ENCODE data around the gene VSIG10L. TPM values are rescaled to one million over a fixed set of nuclear protein-coding genes. Genes with fewer than 3 reads are reported as not detected.
A peak's percentile ranks its signal among the peaks of the same experiment; 100 is the strongest.

Gene VSIG10L
- under 1 TPM; 0.22 to 0.26 TPM for total RNA-seq
- under 1 TPM in 1 of 2 donors, not detected in 1; 0.17 TPM for polyA plus RNA-seq

DNA sequence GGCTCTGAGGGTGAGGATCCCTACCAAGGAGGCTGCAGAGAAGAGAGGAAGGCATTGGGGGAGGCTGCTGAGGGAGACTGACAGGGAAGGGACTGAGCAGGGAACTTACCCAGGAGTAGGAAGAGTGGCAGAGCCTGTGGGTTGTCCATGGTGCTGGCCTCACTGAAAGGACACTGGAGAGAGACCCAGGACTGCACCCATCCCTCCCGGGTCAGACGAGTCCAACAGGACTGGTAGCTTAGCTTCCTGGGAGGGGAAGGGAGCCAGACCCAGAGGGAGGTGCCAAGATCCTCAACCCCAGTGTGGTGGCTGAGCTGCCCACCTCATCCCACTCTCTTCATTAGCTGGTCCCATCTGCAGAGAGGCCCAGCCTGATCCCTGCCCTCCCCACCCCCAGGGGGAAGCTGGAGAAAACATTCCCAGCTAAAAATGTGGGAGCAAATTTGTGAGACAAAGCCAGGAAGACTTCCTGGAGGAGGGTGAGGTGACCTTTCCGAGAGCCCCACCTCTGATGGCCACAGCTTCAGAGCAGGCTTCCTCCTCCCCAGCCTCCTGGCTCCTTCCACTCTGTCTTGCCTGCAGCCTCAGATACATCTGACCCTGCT lies at the start of gene VSIG10L:
Gene VSIG10L, minus strand, starts transcription at position 164 of the 605 bp plus-strand sequence. Its CDS starts 15 bp downstream, at position 149.
- no peak within 1 kb of the TSS for H3K27ac ChIP-seq (ENCODE audit: low read depth, low read length)
- no peaks in the 10 kb centered on the region for H3K9me3 Mint-ChIP-seq
- no peaks in the 10 kb centered on the region for H3K27me3 ChIP-seq (ENCODE audit: insufficient read depth, low read length)
- no peak within 1 kb of the TSS for H3K4me3 ChIP-seq (ENCODE audit: low read length in 2 of 2)
- peaks cover 8% of the 10 kb centered on the region for H3K36me3 ChIP-seq (ENCODE audit: insufficient read depth, low read length)
- H3K4me3 Mint-ChIP-seq, result peak within 1 kb of the TSS in 7 of 8 donors; percentile 67 to 84 (median 75)
- DNase-seq, result no peak
- peak within 1 kb of the TSS; percentile 23 to 89 (median 76) for H3K27ac Mint-ChIP-seq
- ChIA-PET POLR2A (ENCODE audit: partially characterized antibody) (interaction anchor here (1.5 to 2.0 kb wide), 2 partner anchors 24 to 26 kb away, joined by 4 to 8 read pairs; partner anchors contain the start of gene ETFB), CTCF (ENCODE audit: partially characterized antibody) (interaction anchor here (1.2 to 1.4 kb wide), 2 partner anchors 57 to 80 kb away, joined by 3 to 4 read pairs; no protein-coding TSS in a partner anchor)
- peaks cover 12 to 27% (median 19%) of the 10 kb centered on the region in 4 donors for H3K4me1 Mint-ChIP-seq
- no peaks in the 10 kb centered on the region for H3K27me3 Mint-ChIP-seq
- H3K4me1 ChIP-seq (ENCODE audit: insufficient read depth, low read length), result peaks cover 15% of the 10 kb centered on the region
- intact Hi-C loops (cut with micrococcal nuclease), result no loop called here
- H3K36me3 Mint-ChIP-seq, result peaks cover 13 to 16% of the 10 kb centered on the region in 2 donors
- no peaks in the 10 kb centered on the region for H3K9me3 ChIP-seq (ENCODE audit: control insufficient read depth in 1 of 2, low read length in 2 of 2)

DNA sequence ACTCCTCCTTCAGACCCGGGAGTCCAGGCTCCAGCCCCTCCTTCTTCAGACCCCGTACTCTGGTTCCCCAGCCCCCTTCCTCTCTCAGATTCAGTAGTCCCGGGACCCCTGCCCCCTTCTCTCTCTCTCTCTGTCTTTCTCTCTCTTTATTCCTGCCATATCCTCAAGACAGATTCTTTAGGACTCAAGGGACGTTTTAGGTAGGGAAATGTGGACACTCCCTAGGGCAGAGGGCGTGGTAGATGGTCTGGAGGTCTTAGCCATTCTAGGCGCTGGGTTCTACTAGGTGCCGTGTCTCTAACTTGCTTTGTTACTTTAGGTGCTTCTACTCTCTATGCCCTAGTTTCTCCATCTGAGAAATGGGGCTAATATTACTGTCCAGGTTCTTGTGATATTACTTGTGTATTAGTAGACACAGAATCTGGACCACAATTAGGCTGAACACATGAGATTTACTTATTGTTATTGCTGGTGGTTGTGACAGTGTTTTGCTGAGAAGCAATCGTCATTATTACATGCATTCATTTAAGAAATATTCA lies 49.2 kb upstream of the VSIG10L start:
- POLR2A ChIA-PET (ENCODE audit: partially characterized antibody), result interaction anchor here (1.5 kb wide), 1 partner anchor 23 kb away, joined by 4 read pairs; no protein-coding TSS in a partner anchor
- Histone ChIP-seq H3K36me3 (ENCODE audit: insufficient read depth, low read length) (no peaks in the 10 kb centered on the region), H3K9me3 (ENCODE audit: control insufficient read depth in 1 of 2, low read length in 2 of 2) (no peaks in the 10 kb centered on the region), H3K27me3 (ENCODE audit: insufficient read depth, low read length) (no peaks in the 10 kb centered on the region), H3K4me1 (ENCODE audit: insufficient read depth, low read length) (peaks cover 13% of the 10 kb centered on the region), H3K4me3 (ENCODE audit: low read length in 2 of 2) (no peak overlapping the region), H3K27ac (ENCODE audit: low read depth, low read length) (no peak overlapping the region)
- intact Hi-C loops (cut with micrococcal nuclease), result no loop called here
- Mint-ChIP-seq H3K4me3 (peak overlapping the region in 1 of 8 donors; percentile 12), H3K9me3 (peaks cover 0 to 1% (median 0%) of the 10 kb centered on the region in 8 donors), H3K4me1 (peaks cover 11 to 30% (median 19%) of the 10 kb centered on the region in 4 donors), H3K36me3 (no peaks in the 10 kb centered on the region), H3K27me3 (no peaks in the 10 kb centered on the region), H3K27ac (peak overlapping the region in 2 of 7 donors; percentile 41 to 65)
- no peak for DNase-seq
- CTCF ChIA-PET (ENCODE audit: partially characterized antibody), result no interaction called here

GRCh38 chr19:51389143-51389542 lies 47.2 kb upstream of the VSIG10L start:
- Histone ChIP-seq H3K36me3 (ENCODE audit: insufficient read depth, low read length) (no peaks in the 10 kb centered on the region), H3K4me1 (ENCODE audit: insufficient read depth, low read length) (peaks cover 6% of the 10 kb centered on the region), H3K9me3 (ENCODE audit: control insufficient read depth in 1 of 2, low read length in 2 of 2) (no peaks in the 10 kb centered on the region), H3K27ac (ENCODE audit: low read depth, low read length) (no peak overlapping the region), H3K4me3 (ENCODE audit: low read length in 2 of 2) (no peak overlapping the region), H3K27me3 (ENCODE audit: insufficient read depth, low read length) (no peaks in the 10 kb centered on the region)
- H3K9me3 Mint-ChIP-seq, result peaks cover 0 to 1% (median 0%) of the 10 kb centered on the region in 8 donors
- H3K4me1 Mint-ChIP-seq, result peaks cover 7 to 12% (median 10%) of the 10 kb centered on the region in 4 donors
- no peaks in the 10 kb centered on the region for H3K36me3 Mint-ChIP-seq
- H3K4me3 Mint-ChIP-seq, result no peak overlapping the region
- intact Hi-C loops (cut with micrococcal nuclease), result no loop called here
- no peak overlapping the region for H3K27ac Mint-ChIP-seq
- no peaks in the 10 kb centered on the region for H3K27me3 Mint-ChIP-seq
- ChIA-PET CTCF (ENCODE audit: partially characterized antibody) (interaction anchor here (1.1 kb wide), 1 partner anchor 18 kb away, joined by 3 read pairs; no protein-coding TSS in a partner anchor), POLR2A (ENCODE audit: partially characterized antibody) (interaction anchor here (0.5 kb wide), 1 partner anchor 161 kb away, joined by 3 read pairs; no protein-coding TSS in a partner anchor)
- no peak for DNase-seq

DNA sequence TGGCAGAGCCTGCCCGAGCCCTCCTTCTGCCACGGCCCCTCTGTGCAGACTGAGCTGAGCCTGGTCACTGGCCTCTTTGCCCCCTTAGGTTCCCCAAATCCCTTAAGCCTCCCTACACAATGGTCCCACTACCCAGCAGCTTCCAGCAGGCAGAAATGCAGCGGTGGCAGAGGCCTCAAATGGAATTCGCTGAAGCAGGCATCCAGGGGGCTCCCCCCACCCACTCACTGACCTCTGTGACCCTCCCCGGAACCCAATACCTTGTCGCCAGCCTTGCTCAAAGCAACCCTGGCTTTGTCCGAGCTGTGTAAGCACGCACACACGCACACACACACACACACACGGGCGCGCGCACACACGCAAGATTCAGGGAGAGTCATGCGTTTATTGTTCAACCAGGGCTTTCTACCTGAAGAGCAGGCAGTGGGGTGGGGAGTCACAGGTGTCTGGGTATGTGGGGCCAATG lies 46.0 kb upstream of the VSIG10L start, which contains the start of gene LIM2:
Gene LIM2, minus strand, starts transcription at position 51 of the 466 bp plus-strand sequence. CDS start 531 bp downstream, outside the sequence.
- no peak for DNase-seq
- no peaks in the 10 kb centered on the region for H3K27me3 ChIP-seq (ENCODE audit: insufficient read depth, low read length)
- Mint-ChIP-seq H3K4me1 (peaks cover 3 to 7% (median 5%) of the 10 kb centered on the region in 4 donors), H3K27ac (peak within 1 kb of the TSS in 3 of 7 donors; percentile 36 to 42 (median 36)), H3K27me3 (no peaks in the 10 kb centered on the region), H3K4me3 (peak within 1 kb of the TSS in 2 of 8 donors; percentile 4 to 39), H3K9me3 (peaks cover 0 to 1% (median 0%) of the 10 kb centered on the region in 8 donors), H3K36me3 (no peaks in the 10 kb centered on the region)
- ChIA-PET CTCF (ENCODE audit: partially characterized antibody) (interaction anchor here (0.9 to 1.6 kb wide), 3 partner anchors 10 to 33 kb away, joined by 3 to 4 read pairs (median 3); no protein-coding TSS in a partner anchor), POLR2A (ENCODE audit: partially characterized antibody) (no interaction called here)
- intact Hi-C loops (cut with micrococcal nuclease), result no loop called here
- H3K36me3 ChIP-seq (ENCODE audit: insufficient read depth, low read length), result no peaks in the 10 kb centered on the region
- no peak within 1 kb of the TSS for H3K27ac ChIP-seq (ENCODE audit: low read depth, low read length)
- H3K4me3 ChIP-seq (ENCODE audit: low read length in 2 of 2), result no peak within 1 kb of the TSS
- no peaks in the 10 kb centered on the region for H3K4me1 ChIP-seq (ENCODE audit: insufficient read depth, low read length)
- H3K9me3 ChIP-seq (ENCODE audit: control insufficient read depth in 1 of 2, low read length in 2 of 2), result no peaks in the 10 kb centered on the region

DNA sequence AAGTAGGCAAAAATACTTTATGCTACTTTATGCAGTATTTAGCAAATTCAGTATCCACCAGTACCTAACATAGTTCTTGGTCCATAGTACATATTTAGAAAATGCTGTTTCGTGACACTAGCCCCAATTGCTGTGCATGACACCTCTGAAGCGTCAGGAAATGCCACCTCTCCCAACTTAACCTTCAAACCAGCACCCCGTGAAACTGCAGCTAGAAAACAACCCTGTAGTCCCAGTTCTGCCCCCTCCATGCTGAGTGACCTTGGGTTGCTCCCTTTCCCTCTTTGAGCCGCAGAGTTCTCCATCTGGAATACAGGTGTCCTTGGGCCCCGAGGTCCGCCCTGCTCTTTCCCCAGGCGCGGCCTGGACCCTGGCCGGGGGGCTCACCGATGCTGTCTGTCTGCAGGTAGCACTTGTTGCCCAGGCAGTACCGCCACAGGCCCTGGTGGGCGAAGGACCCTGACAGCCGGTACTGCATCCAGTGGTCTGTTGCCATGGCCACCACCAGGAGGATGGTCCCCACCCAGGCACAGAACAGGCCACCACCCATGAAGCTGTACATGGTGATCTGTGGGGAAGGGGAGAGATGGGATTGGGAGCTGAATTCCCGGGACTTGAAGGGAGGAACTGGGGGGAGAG lies 45.1 kb upstream of the VSIG10L start:
- no peak for DNase-seq
- intact Hi-C loops (cut with micrococcal nuclease), result no loop called here
- CTCF ChIA-PET (ENCODE audit: partially characterized antibody), result interaction anchor here (1.6 kb wide), 1 partner anchor 11 kb away, joined by 4 read pairs; no protein-coding TSS in a partner anchor

DNA sequence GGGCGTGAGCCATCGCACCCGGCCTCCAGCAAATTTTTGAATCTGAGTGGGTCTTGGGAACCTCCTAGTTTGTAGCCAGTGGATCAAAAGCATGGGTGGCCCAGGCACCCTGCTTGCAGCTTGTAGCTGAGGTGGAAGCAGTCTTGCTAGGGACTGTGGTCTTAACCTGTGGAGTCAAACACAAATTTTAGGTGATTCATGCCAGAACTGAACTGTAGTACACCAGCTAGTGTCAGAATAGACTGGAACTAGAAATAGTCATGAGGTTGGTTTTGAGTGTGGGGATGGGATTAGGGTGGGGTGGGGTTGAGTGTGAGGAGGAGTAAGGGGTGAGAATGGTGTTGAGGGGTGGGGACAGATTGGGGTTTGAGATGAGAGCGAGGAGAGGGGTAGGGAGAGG lies 40.1 kb upstream of the VSIG10L start:
- Histone ChIP-seq H3K4me3 (ENCODE audit: low read length in 2 of 2) (no peak overlapping the region), H3K9me3 (ENCODE audit: control insufficient read depth in 1 of 2, low read length in 2 of 2) (no peaks in the 10 kb centered on the region), H3K36me3 (ENCODE audit: insufficient read depth, low read length) (no peaks in the 10 kb centered on the region), H3K4me1 (ENCODE audit: insufficient read depth, low read length) (no peaks in the 10 kb centered on the region), H3K27me3 (ENCODE audit: insufficient read depth, low read length) (no peaks in the 10 kb centered on the region), H3K27ac (ENCODE audit: low read depth, low read length) (no peak overlapping the region)
- intact Hi-C loops (cut with micrococcal nuclease), result no loop called here
- no peaks in the 10 kb centered on the region for H3K27me3 Mint-ChIP-seq
- DNase-seq, result no peak
- CTCF ChIA-PET (ENCODE audit: partially characterized antibody), result interaction anchor here (1.2 kb wide), 1 partner anchor 15 kb away, joined by 3 read pairs; no protein-coding TSS in a partner anchor
- no peaks in the 10 kb centered on the region for H3K36me3 Mint-ChIP-seq
- H3K4me3 Mint-ChIP-seq, result no peak overlapping the region
- POLR2A ChIA-PET (ENCODE audit: partially characterized antibody), result no interaction called here
- peaks cover 0 to 7% (median 2%) of the 10 kb centered on the region in 8 donors for H3K9me3 Mint-ChIP-seq
- H3K4me1 Mint-ChIP-seq, result peaks cover 0 to 4% (median 2%) of the 10 kb centered on the region in 4 donors
- H3K27ac Mint-ChIP-seq, result no peak overlapping the region

More for the DNA sequence above, 45.1 kb upstream of the VSIG10L start:
- Histone ChIP-seq H3K36me3 (ENCODE audit: insufficient read depth, low read length) (no peaks in the 10 kb centered on the region), H3K4me3 (ENCODE audit: low read length in 2 of 2) (no peak overlapping the region), H3K27me3 (ENCODE audit: insufficient read depth, low read length) (no peaks in the 10 kb centered on the region), H3K9me3 (ENCODE audit: control insufficient read depth in 1 of 2, low read length in 2 of 2) (no peaks in the 10 kb centered on the region), H3K4me1 (ENCODE audit: insufficient read depth, low read length) (no peaks in the 10 kb centered on the region), H3K27ac (ENCODE audit: low read depth, low read length) (no peak overlapping the region)
- peaks cover 0 to 1% (median 0%) of the 10 kb centered on the region in 8 donors for H3K9me3 Mint-ChIP-seq
- peak overlapping the region in 1 of 8 donors; percentile 4 for H3K4me3 Mint-ChIP-seq
- peaks cover 3 to 7% (median 5%) of the 10 kb centered on the region in 4 donors for H3K4me1 Mint-ChIP-seq
- H3K27me3 Mint-ChIP-seq, result no peaks in the 10 kb centered on the region
- POLR2A ChIA-PET (ENCODE audit: partially characterized antibody), result no interaction called here
- peak overlapping the region in 2 of 7 donors; percentile 36 to 42 for H3K27ac Mint-ChIP-seq
- H3K36me3 Mint-ChIP-seq, result no peaks in the 10 kb centered on the region
